CD4-positive, alpha-beta T cell treated with Interferon gamma for 1 hour (primary cell): ENCODE data around the gene TOR4A.
"Not testable (repeated sequence)": the region's sequence is repeated elsewhere in the genome, so short reads cannot be mapped to it uniquely, and the experiment has no call there.

ENCODE experiments used
- DNase-seq: peaks from one replicate; pipeline ENCODE4 v3.0.0-alpha.2; 2020

The TOR4A gene

DNA sequence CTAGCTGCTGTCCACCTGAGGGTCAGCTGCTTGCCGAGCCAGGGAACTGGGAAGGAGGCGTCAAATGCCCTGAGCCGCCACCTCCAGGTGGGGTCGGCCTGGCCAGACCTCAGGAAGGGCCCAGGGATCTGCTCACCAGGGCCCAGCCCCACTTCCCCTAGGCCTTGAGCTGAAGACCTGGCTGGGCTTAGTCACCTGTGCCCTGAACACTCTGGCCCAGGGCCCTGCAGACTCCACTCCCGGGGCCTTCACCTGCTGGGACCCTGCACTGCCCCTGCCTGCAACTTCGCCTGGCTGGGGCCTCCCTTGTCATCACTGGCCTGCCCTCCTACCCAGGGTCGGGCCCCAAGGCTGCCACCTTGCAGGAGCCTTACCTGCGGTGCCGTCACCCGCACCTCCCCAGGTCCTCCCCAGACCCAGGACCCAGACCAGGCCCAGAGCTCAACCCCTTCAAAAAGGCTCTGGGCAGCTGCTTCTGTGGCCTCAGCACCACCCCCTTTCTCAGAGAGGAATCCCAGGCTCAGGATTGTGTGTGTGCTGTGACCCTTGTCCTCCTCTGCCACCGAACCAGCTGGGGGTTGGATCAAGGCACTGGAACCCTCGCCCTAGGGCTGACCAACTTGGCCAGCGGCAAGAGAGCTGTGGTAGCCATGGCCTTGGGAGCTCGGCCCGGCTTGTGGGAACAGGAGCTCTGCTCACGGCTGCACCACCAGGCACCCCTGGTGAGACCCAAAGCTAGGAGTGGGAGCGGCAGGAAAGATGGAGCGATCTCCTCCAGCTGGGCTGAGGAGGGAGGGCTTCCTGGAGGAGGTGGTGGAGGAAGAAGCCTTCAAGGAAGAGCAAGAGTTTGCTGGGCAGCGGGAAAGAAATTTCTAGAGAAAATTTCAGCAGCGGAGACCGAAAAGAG lies 23.6 kb upstream of the TOR4A start:
- no peak for DNase-seq

- DNase-seq = peak; percentile 91
Measured at GRCh38 chr9:137254624-137255447, 22.7 kb upstream of the TOR4A start, which contains the start of gene NELFB. NELFB (plus strand) TSS chr9:137255327.

- no peak for DNase-seq
Measured at GRCh38 chr9:137255448-137256114, 21.9 kb upstream of the TOR4A start.

GRCh38 chr9:137256362-137256761 lies 21.2 kb upstream of the TOR4A start:
- DNase-seq = no peak

DNA sequence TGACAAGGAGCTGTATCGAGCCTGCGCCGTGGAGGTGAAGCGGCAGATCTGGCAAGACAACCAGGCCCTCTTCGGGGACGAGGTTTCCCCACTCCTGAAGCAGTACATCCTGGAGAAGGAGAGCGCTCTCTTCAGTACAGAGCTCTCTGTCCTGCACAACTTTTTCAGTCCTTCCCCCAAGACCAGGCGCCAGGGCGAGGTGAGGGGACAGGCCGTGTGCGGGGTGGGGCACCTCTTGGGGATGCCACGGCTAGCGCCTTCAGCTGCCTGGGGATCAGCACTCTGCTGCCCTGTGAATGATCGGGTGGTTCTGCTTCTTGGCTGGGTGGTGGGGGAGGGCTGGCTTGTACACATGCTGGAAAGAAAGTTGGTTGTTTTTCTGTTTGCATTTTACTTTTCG lies 20.7 kb upstream of the TOR4A start:
- DNase-seq = no peak

GRCh38 chr9:137262173-137262908 lies 15.2 kb upstream of the TOR4A start:
- DNase-seq = not testable (repeated sequence)

DNA sequence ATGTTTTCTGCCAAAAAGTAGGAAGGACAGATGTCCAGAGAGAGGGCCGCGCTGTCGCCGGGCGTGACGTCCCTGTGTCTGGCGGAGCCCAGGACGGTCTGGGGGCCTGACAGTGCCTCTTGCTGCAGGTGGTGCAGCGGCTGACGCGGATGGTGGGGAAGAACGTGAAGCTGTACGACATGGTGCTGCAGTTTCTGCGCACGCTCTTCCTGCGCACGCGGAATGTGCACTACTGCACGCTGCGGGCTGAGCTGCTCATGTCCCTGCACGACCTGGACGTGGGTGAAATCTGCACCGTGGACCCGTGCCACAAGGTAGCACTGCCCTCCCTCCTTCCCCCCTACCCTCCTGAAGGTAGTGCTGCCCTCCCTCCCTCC lies 14.6 kb upstream of the TOR4A start:
- DNase-seq = no peak

- no peak for DNase-seq
Measured at GRCh38 chr9:137263506-137263905, 14.0 kb upstream of the TOR4A start.

- DNase-seq = no peak
Measured at GRCh38 chr9:137264067-137264466, 13.5 kb upstream of the TOR4A start.

- DNase-seq = no peak
Measured at GRCh38 chr9:137265496-137266161, 11.9 kb upstream of the TOR4A start.

GRCh38 chr9:137266162-137266527 lies 11.4 kb upstream of the TOR4A start:
- DNase-seq = no peak

DNA sequence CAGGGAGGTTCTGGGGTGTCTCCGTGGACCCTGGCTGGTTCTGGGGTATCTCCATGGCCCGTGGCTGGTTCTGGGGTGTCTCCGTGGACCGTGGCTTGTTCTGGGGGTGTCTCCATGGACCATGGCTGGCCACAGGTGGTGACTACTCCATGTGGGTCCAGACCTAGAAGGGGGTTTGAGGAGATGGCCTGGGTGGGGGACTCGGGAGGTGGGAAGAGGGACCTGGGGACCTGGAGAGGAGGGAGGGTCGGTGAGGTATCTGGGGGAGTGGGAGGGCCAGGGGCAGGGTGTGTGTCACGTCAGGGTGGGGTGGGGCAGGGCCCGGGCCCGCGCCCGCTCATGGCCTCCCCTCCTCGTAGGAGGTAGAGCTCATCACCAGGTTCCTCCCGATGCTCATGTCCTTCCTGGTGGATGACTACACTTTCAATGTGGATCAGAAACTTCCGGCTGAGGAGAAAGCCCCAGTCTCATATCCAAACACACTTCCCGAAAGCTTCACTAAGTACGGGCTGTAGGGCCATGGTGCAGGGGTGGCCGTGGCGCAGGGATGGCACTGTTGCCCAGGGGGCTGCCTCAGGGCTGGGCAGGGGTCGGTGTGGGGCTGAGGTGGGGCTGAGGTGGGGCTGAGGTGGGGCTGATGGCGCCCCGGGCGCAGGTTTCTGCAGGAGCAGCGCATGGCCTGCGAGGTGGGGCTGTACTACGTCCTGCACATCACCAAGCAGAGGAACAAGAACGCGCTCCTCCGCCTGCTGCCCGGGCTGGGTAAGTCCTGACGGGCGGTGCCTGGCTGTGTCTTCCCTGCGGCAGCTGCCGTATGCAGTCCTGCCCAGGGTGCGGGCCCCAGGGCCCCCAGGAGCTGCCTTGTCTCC lies 10.7 kb upstream of the TOR4A start:
- no peak for DNase-seq

DNA sequence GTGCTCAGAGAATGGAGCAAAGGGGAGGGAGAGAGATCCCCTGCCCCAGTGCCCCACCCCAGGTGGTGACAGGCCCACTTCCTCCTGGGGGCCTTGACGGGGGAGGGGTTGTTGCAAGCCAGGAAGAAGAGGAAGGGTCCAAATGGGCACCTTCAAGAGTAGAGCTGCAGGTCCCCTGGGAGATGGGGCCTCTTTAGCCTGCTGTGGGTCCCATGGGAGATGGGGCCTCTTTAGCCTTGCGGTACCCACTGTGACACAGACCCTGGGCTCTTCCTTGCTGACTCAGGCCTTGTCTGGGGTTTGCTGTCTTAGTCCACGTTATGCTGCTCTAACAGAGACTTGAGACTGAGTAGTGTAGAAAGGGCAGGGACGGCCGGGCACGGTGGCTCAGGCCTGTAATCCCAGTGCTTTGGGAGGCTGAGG lies 9.6 kb upstream of the TOR4A start:
- DNase-seq = no peak

GRCh38 chr9:137268538-137269201 lies 8.9 kb upstream of the TOR4A start:
- no peak for DNase-seq

- DNase-seq = no peak
Measured at GRCh38 chr9:137269231-137269772, 8.2 kb upstream of the TOR4A start.

DNA sequence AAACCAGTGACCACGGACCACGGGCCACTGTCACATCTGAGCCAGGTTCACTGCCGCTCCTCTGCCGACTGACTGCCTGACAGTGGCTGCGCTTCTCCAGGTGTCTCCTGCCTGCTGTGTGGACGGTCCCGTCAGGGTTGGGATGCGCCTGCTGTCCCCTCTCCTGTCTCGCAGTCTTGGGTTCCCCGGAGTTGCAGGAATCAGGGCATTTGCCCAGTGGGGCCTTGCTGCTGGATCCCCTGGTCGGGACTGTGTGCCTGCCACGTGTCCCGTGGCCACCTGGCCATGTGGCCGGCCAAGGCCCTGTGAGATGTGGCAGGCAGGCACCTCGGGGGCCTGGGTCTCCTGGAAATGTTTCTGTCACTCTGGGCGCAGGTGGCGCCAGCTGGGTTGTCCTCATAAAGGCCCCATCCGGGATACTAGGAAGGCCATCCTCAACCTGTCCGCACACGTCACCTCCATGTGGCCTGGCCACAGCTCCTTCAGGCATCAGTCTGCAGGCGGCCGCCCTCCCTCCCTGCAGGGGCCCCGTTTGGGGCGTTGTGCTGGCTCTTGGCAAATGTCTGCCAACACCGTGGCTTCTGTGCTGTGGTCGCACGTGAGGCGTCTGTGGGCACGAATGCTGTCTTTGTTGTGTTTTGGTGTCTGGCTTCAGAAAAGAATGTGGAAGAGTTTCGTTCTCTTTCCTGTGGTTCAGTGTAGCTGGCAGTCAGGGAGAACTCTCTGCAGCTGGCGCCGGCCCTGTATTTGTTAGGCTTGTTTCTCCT lies 6.4 kb upstream of the TOR4A start:
- DNase-seq = no peak

GRCh38 chr9:137271696-137272076 lies 5.8 kb upstream of the TOR4A start:
- no peak for DNase-seq

DNA sequence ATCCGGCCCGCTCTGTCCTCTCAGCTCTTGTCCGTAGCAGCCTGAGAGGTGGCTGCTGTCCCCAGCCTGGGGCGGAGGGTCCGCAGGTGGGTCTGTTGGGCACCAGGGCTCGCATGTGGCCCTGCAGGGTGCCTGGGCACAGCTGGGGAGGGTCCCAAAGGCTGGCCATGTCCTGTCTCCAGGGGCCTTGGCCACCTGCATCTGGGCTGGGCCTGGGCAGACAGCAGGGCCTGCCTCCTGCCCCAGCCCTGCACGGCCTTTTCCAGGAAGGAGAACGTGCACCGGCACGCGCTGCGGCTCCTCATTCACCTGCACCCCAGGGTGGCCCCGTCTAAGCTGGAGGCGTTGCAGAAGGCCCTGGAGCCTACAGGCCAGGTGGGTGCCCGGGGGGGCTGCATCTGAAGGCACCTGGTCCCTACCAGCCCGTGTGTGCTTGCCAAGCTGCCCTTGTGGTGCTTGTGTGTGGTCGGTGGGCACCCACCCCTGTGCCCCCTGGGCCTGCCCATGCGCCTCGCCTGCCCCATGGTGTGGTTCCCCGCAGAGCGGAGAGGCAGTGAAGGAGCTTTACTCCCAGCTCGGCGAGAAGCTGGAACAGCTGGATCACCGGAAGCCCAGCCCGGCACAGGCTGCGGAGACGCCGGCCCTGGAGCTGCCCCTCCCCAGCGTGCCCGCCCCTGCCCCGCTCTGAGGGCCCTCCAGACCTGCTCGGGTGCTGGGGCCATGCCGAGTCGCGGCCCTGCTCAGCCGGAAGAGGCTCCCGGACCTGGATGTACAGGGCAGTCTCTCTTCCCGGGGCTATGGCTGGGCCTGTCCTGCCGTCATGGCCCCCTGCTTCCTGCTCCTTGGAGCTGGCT lies 5.1 kb upstream of the TOR4A start:
- DNase-seq = no peak
